Esophagus squamous epithelium (tissue), 5 donors: ENCODE data around the gene EGLN1. TPM values are rescaled to one million over a fixed set of nuclear protein-coding genes. Genes with fewer than 3 reads are reported as not detected.
A peak's percentile ranks its signal among the peaks of the same experiment; 100 is the strongest.

Experiments
- DNase-seq: peaks from one replicate; lab custom pipeline; 2025; lab: John Stamatoyannopoulos, UW
- H3K27ac ChIP-seq, 4 donors: fragments of 200-600 bp; sonication (generic); one replicate each; pipeline ENCODE4 v1.5.1; 2016 to 2019; ENCODE audit warnings: mild to moderate bottlenecking in 1 of 4
- H3K27me3 ChIP-seq, 4 donors: fragments of 200-600 bp; sonication (generic); 1 replicate in 3 of 4; 2 replicates in 1 of 4; pipeline versions ENCODE4 v1.5.1 to v1.6.0; 2017 to 2021; ENCODE audit warnings: antibody characterized with exemption in 1 of 4
- H3K36me3 ChIP-seq, 3 donors: fragments of 200-600 bp; sonication (generic); one replicate each; pipeline ENCODE4 v1.5.1; 2016 to 2019
- H3K4me1 ChIP-seq, 3 donors: fragments of 200-600 bp; sonication (generic); one replicate each; pipeline ENCODE4 v1.5.1; 2017 to 2019
- H3K4me3 ChIP-seq, 4 donors: fragments of 200-600 bp; sonication (generic); 1 replicate in 3 of 4; 2 replicates in 1 of 4; pipeline ENCODE4 v1.5.1; 2016 to 2019; ENCODE audit warnings: mild to moderate bottlenecking in 2 of 4, moderate library complexity in 1 of 4
- H3K9me3 ChIP-seq, 3 donors: fragments of 200-600 bp; sonication (generic); one replicate each; pipeline ENCODE4 v1.5.1; 2016 to 2019
- POLR2A ChIP-seq, 4 donors: fragments of 450-650 bp; IDR thresholded peaks; one replicate each; pipeline ENCODE4 v1.6.1; 2017; ENCODE audit warnings: antibody characterized with exemption in 4 of 4, mild to moderate bottlenecking in 4 of 4, moderate library complexity in 3 of 4
- WGBS, 2 donors: methylation state at CpG; one replicate each; pipeline ENCODE4 v1.1.5; 2018; 5-methylcytosine and 5-hydroxymethylcytosine counted together
- intact Hi-C: fragments of 100-400 bp; cut with DNase I; formaldehyde crosslinking; loops from one replicate; pipeline ENCODE4 v1.15.0; 2022
- total RNA-seq, 4 donors: library from RNA; depleted of rRNA; stranded (reverse); fragments of >200 nt; gene quantifications; one replicate each; pipeline ENCODE4 v1.1.0, GENCODE V29; 2016
- TF ChIP-seq, protein P1 (sequence below), 6 experiments: fragments of 450-650 bp in 4 of 6; fragments of 200-600 bp in 2 of 6; sonication (generic) in 2 of 6; IDR thresholded peaks; one replicate each; pipeline ENCODE4 v1.5.1; 2016 to 2019; ENCODE audit warnings: antibody characterized with exemption in 6 of 6, mild to moderate bottlenecking in 4 of 6, moderate library complexity in 4 of 6
- donor health status: DM: yes; HTN: yes; CAD: no.

The EGLN1 gene
- total RNA-seq, 4 donors from 2014 or later: 21.8 to 36.0 (median 28.7) TPM

GRCh38 chr1:231424950-231425805 lies 3.1 kb upstream of the EGLN1 start:
- peaks cover 4 to 18% (median 6%) of the 10 kb centered on the region in 3 donors for H3K4me1 ChIP-seq
- H3K27me3 ChIP-seq: no peaks in the 10 kb centered on the region
- H3K4me3 ChIP-seq: no peak overlapping the region
- DNase-seq: no peak
- no peaks in the 10 kb centered on the region for H3K9me3 ChIP-seq
- 46 to 52% methylated on average over 4 of the region's 4 CpGs for WGBS, 2 donors
- intact Hi-C loops: loop anchor here (10.0 kb wide), 1 partner anchor 100 kb away; the partner anchor contains the start of gene TSNAX
- H3K36me3 ChIP-seq: no peaks in the 10 kb centered on the region
- H3K27ac ChIP-seq: peak overlapping the region in 1 of 4 donors; percentile 2
- TF ChIP-seq, protein P1, sequence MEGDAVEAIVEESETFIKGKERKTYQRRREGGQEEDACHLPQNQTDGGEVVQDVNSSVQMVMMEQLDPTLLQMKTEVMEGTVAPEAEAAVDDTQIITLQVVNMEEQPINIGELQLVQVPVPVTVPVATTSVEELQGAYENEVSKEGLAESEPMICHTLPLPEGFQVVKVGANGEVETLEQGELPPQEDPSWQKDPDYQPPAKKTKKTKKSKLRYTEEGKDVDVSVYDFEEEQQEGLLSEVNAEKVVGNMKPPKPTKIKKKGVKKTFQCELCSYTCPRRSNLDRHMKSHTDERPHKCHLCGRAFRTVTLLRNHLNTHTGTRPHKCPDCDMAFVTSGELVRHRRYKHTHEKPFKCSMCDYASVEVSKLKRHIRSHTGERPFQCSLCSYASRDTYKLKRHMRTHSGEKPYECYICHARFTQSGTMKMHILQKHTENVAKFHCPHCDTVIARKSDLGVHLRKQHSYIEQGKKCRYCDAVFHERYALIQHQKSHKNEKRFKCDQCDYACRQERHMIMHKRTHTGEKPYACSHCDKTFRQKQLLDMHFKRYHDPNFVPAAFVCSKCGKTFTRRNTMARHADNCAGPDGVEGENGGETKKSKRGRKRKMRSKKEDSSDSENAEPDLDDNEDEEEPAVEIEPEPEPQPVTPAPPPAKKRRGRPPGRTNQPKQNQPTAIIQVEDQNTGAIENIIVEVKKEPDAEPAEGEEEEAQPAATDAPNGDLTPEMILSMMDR (IDR thresholded peaks at IDR 0.05): no peak
- TF ChIP-seq POLR2A (IDR thresholded peaks at IDR 0.05): no peak

GRCh38 chr1:231423648-231424047 lies 1.6 kb upstream of the EGLN1 start:
- no peaks in the 10 kb centered on the region for H3K9me3 ChIP-seq
- peak overlapping the region in 1 of 4 donors; percentile 88 for H3K27ac ChIP-seq
- WGBS, 2 donors: 63 to 83% methylated on average over 1 of the region's 1 CpG

DNA sequence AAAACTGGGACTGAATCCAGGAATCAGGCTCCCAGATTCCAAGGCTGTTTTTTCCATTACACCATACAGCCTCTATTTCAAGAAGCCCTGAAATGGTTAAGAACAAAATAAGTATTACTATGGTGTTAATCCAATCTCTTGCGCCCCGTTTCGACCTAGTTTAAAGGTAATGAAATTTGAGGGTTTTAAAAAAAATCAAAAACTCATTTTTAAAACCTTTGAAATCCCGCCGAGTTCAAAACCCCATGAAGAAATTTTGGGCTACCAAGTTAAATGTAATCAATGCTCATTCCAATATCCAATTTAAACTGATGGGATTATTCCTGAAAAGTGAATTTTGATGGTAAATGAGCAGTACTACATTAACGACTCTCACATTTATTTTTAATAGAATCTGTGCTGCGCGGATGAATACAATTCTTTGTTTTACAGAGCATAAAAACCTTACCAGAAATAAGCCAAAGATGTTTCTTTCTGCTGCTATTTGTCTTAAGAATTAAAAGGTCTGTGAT lies 767 bp upstream of the EGLN1 start:
- peak overlapping the region; percentile 65 to 96 (median 70) for H3K4me3 ChIP-seq
- H3K27ac ChIP-seq: peak overlapping the region; percentile 88 to 99 (median 98)
- 25 to 31% methylated on average over 8 of the region's 8 CpGs for WGBS, 2 donors
- no peak for DNase-seq
- no peaks in the 10 kb centered on the region for H3K27me3 ChIP-seq
- no peaks in the 10 kb centered on the region for H3K9me3 ChIP-seq
- no peaks in the 10 kb centered on the region for H3K36me3 ChIP-seq
- intact Hi-C loops: loop anchor here (10.0 kb wide), 1 partner anchor 102 kb away; the partner anchor contains the start of gene TSNAX
- peaks cover 18 to 41% (median 18%) of the 10 kb centered on the region in 3 donors for H3K4me1 ChIP-seq
- TF ChIP-seq, protein P1 (IDR thresholded peaks at IDR 0.05): no peak
- TF ChIP-seq POLR2A (IDR thresholded peaks at IDR 0.05): no peak

More at GRCh38 chr1:231423648-231424047, 1.6 kb upstream of the EGLN1 start:
- H3K27me3 ChIP-seq: no peaks in the 10 kb centered on the region
- no peaks in the 10 kb centered on the region for H3K36me3 ChIP-seq
- H3K4me3 ChIP-seq: no peak overlapping the region
- TF ChIP-seq POLR2A (IDR thresholded peaks at IDR 0.05): no peak
- H3K4me1 ChIP-seq: peaks cover 11 to 33% (median 12%) of the 10 kb centered on the region in 3 donors
- DNase-seq: no peak
- intact Hi-C loops: loop anchor here (10.0 kb wide), 1 partner anchor 101 kb away; the partner anchor contains the start of gene TSNAX

- Histone ChIP-seq H3K9me3 (no peaks in the 10 kb centered on the region), H3K36me3 (no peaks in the 10 kb centered on the region), H3K4me3 (peak overlapping the region; percentile 65 to 96 (median 70)), H3K27ac (peak overlapping the region; percentile 88 to 99 (median 98)), H3K4me1 (peaks cover 23 to 54% (median 30%) of the 10 kb centered on the region in 3 donors), H3K27me3 (no peaks in the 10 kb centered on the region)
- DNase-seq: no peak
- no peak for TF ChIP-seq POLR2A (IDR thresholded peaks at IDR 0.05)
- TF ChIP-seq, protein P1 (IDR thresholded peaks at IDR 0.05): no peak
- no CpG with 5 or more reads among the region's 53 CpGs for WGBS, 2 donors
- intact Hi-C loops: loop anchor here (10.0 kb wide), 1 partner anchor 103 kb away; the partner anchor contains the start of gene TSNAX
These were observed 529 bp downstream of the EGLN1 start for GRCh38 chr1:231421546-231421970.

GRCh38 chr1:231420959-231421545 lies 1.0 kb downstream of the EGLN1 start:
- peak; percentile 7 for DNase-seq
- 0% methylated on average over 21 of the region's 63 CpGs; no CpG with 5 or more reads in 1 of the 2 donors for WGBS, 2 donors
- TF ChIP-seq, protein P1 (IDR thresholded peaks at IDR 0.05): no peak
- TF ChIP-seq POLR2A (IDR thresholded peaks at IDR 0.05): peak in 2 of 4 donors; percentile 20 to 24
- H3K4me3 ChIP-seq: peak overlapping the region; percentile 65 to 96 (median 70)
- H3K36me3 ChIP-seq: no peaks in the 10 kb centered on the region
- H3K9me3 ChIP-seq: no peaks in the 10 kb centered on the region
- peaks cover 23 to 59% (median 35%) of the 10 kb centered on the region in 3 donors for H3K4me1 ChIP-seq
- no peaks in the 10 kb centered on the region for H3K27me3 ChIP-seq
- intact Hi-C loops: loop anchor here (10.0 kb wide), 1 partner anchor 104 kb away; the partner anchor contains the start of gene TSNAX
- peak overlapping the region; percentile 88 to 99 (median 98) for H3K27ac ChIP-seq
